Measurements from ENCODE around the gene SAG.

- TF ChIP-seq POLR2A (IDR thresholded peaks at IDR 0.05) (no peak), CTCF (IDR thresholded peaks at IDR 0.05) (no peak), POLR2AphosphoS5 (IDR thresholded peaks at IDR 0.05) (no peak)
These were observed 19.7 kb upstream of the SAG start for GRCh38 chr2:233287871-233288270.

Measured in breast epithelium (tissue), 3 donors.